Inflammatory macrophage (primary cell): ENCODE data around the gene C4orf17.

Source experiments
- DNase-seq, 2 donors: peaks; one replicate each; pipeline ENCODE4 v3.0.0-alpha.2; 2020 to 2022

C4orf17 gene

DNA sequence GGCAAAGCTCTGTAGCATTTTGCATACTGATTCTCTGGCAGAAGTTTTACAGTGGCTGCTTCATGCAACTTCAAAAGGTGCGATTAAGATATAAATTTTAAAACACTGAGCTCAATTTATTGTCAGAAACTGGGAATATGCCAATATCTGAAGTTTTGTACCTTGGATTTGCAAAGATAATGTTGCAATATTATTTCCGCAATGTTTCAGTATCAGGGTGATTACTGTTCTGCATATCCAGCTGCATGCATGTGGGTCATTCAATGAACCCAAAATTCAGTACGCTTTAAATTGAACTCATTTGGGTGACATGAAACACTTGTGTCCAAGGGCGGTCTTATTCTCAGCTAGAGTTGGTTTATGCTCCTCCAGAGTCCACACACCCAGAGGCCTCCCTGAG lies 26.9 kb downstream of the C4orf17 start:
- DNase-seq: no peak

DNA sequence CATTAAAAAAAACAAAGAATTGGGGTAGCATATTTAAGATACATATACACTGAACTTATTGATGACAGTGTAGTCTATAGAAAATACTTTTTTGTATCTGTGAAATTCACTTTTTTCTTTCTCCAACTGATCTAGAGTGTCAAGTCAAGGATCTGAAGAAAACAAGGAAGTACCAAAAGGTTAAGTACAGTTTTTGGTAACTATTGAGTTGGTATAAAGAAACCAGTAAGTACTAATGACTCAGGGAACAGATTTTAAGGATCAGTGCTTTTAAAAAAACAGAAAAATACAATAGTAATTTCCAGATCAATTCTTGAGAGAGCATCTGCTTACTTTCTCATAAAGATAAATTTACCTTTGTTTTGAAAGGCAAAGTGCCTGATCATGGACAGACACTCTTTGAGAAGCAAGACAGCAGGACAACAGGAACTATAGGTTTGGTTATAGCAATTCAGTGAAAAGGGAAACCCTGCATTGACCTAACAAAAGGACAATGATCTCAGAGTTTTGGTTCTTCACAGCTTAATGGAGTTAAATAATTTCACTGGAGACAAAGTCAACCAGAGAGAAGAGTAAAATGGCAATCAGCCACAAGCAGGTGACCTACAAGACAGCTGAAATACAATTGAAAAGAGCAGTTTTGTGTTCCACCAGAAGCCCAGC lies 29.6 kb downstream of the C4orf17 start:
- no peak for DNase-seq

GRCh38 chr4:99552872-99553271 lies 42.1 kb downstream of the C4orf17 start:
- DNase-seq: no peak

- DNase-seq: peak; percentile 98 to 99
Observed at GRCh38 chr4:99563310-99564186, 52.7 kb downstream of the C4orf17 start, which contains the start of gene TRMT10A. TSS of gene TRMT10A (minus strand) at chr4:99564039. CDS start at chr4:99559338, 4,701 bp downstream.

GRCh38 chr4:99564921-99565320 lies 54.1 kb downstream of the C4orf17 start:
- DNase-seq: no peak

GRCh38 chr4:99571883-99572282 lies 61.1 kb downstream of the C4orf17 start:
- no peak for DNase-seq

DNA sequence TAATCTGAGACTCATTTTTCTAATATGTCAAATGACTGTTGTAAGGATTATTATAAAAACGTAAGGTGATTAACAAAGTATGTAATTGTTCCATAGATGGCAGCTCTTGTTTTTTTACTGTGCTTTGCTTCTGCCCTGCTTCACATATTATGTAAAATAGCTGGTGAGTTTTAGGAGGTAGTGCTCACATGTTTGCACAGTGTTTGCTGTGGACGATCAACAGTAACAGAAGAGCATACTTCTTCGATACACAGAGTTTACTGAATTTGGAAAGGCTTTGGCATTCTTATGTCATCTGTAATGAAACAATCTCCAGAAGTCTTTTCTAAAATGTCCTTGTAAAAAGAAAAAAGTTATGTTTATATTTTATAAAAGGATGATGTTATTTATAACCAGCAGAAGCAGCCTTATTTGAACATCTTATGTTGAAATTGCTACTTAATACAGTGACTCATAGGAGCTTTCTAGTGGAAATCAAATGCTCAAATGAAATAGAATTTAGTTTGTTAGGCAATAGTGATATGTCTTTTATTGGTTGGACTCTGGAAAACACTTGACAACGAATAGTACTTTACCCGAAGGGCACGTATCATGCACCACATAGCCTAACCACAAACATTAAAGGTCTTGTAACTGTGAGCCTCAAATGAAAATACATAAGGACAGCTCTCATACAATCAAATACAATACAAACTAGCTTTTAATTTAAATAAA lies 61.9 kb downstream of the C4orf17 start:
- no peak for DNase-seq

- DNase-seq: no peak
Observed at GRCh38 chr4:99573735-99574368, 63.0 kb downstream of the C4orf17 start.

DNA sequence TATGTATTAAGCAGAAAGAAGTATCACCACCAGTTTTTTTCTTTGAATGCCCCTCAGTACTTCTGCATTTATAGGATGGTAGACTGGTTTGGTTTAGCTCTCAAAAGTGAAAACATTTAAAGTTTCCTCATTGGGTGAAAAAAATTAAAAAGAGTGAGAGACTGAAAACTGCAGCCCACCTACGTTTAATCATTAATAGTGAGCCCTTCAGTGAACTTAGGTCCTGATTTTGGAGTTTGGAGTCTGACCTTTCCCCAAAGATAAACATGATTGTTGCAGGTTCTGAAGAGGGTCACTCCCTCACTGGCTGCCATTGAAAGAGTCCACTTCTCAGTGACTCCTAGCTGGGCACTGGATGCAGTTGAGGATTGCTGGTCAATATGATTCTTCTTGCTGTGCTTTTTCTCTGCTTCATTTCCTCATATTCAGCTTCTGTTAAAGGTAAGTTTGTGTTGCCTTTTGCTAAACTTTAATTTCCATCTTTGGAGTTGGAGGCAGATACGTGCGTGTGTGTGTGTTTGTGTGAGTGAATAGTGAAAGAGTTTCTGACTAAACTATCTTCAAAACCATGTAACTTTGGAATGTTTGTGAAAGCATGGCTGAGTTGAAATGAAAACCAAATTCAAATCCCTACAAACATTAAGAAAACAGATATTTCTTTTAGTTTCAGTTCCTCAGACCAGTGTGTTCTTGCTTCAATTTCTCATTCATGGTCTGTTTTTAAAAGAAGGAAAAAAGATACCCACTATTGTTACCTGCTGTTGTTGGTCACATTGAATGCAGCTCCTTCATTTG lies 63.9 kb downstream of the C4orf17 start, which contains the start of gene MTTP:
MTTP (plus strand) TSS at position 295 of the 795 bp plus-strand sequence; CDS start at position 381, 86 bp downstream.
- DNase-seq: no peak

GRCh38 chr4:99578714-99579113 lies 67.9 kb downstream of the C4orf17 start:
- no peak for DNase-seq

- DNase-seq: no peak
Observed at GRCh38 chr4:99585516-99585915, 74.7 kb downstream of the C4orf17 start.

DNA sequence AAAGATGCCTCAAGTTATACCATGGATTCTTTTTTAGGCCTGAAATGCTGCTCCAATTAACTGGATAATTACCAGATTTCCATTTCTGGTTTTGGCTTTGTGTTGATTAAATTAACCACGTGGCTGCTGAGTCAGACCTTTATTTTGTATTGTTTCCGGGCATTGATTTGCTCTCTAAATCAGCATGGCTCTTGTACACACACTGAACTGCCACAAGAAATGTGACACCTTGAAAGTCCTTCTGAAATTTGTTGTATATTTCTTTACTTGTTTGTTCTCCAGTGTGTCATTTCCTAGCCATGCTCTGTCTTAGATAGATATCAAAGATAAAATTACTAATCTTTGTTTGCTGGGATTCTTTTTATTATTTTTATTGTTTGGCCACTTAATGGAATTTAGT lies 75.5 kb downstream of the C4orf17 start:
- no peak for DNase-seq

- no peak for DNase-seq
Observed at GRCh38 chr4:99586797-99587196, 76.0 kb downstream of the C4orf17 start.

DNA sequence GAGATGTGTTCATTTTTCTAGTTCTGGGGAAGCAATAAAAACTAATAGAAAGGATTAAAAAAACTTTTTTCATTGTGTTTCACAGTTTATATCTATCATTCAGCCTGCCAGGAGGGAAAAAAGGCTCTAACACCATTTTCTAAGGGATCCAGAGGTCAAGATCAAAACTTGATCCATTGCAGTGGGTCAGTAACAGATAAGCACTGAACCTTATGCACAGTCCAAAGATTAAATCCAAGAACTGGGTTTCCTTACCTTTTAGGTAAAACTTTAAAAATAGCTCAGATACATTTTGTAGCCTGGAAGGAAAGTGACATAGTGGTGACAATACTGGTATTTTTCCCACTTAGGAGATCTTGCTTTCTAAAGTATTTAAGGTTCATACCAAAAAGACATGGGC lies 76.5 kb downstream of the C4orf17 start:
- DNase-seq: no peak

DNA sequence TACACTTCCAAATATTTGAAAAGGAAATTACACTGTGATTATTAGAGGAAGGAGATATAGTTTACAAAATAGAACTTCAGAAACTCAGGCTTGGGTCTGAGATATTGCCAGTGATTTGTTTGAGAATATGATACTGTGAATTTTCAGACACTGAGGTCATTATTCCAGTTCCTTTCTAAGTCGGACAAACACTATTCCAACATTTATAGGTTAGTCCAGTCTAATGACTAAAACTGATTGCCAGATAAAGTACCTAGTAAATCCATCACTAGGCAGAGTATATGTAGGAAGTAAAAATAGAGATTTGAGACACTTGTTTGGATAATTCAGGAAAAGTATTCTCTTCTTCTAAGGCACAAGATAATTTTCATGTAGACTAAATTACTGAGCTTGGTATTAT lies 77.0 kb downstream of the C4orf17 start:
- no peak for DNase-seq

DNA sequence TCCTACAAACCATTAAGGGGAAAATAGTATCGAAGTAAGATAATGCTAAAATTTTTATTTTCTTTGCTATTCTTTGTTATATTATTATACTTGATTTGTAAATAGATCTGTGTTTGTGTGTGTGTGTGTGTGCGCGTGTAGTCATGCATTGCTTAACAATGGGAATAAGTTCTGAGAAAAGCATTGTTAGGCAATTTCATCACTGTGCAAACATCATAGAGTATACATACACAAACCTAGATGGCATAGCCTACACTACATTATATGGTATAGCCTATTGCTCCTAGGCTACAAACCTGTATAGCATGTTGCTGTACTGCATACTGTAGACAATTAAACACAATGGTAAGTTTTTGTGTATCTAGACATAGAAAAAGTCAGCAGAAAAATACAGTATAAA lies 80.9 kb downstream of the C4orf17 start:
- no peak for DNase-seq
